PFSK-1 (cell line): ENCODE measurements around the gene PTPRM.

ENCODE experiments used
- FOXP2 ChIP-seq: optimal IDR thresholded peaks from 2 replicates; pipeline ENCODE3; 2011; ENCODE audit warnings: borderline replicate concordance, control low read depth, inconsistent platforms; ENCODE audit not compliant: insufficient read depth; ENCODE audit errors: extremely low read length, extremely low read depth
- POLR2AphosphoS5 ChIP-seq: IDR thresholded peaks from 2 replicates; pipeline ENCODE4 v1.6.1; 2012; ENCODE audit warnings: low read depth, mild to moderate bottlenecking, control low read depth, low read length, moderate library complexity
- REST ChIP-seq, 2 experiments: IDR thresholded peaks; 2 replicates each; pipeline versions ENCODE4 v1.6.1 to v1.8.0; 2011 to 2012; ENCODE audit warnings: low read depth in 2 of 2, low read length in 2 of 2, control low read depth in 1 of 2, inconsistent platforms in 1 of 2, mild to moderate bottlenecking in 1 of 2, moderate library complexity in 1 of 2; ENCODE audit not compliant: insufficient read depth in 1 of 2
- SIN3A ChIP-seq: IDR thresholded peaks from 2 replicates; pipeline ENCODE4 v1.6.1; 2012; ENCODE audit warnings: mild to moderate bottlenecking, low read length, moderate library complexity, borderline replicate concordance; ENCODE audit not compliant: insufficient read depth
- TAF1 ChIP-seq: IDR thresholded peaks from 2 replicates; pipeline ENCODE4 v1.6.1; 2012; ENCODE audit warnings: low read length, control low read depth, borderline replicate concordance; ENCODE audit not compliant: insufficient read depth

Gene PTPRM

GRCh38 chr18:8326763-8327394 lies 759.8 kb downstream of the PTPRM start:
- no peak for TF ChIP-seq TAF1
- TF ChIP-seq POLR2AphosphoS5: no peak
- no peak for TF ChIP-seq SIN3A
- TF ChIP-seq REST (IDR thresholded peaks at IDR 0.05; ENCODE audit: insufficient read depth in 1 of 2, low read depth in 2 of 2, low read length in 2 of 2): no peak
- no peak for TF ChIP-seq FOXP2

GRCh38 chr18:8328126-8328525 lies 761.0 kb downstream of the PTPRM start:
- TF ChIP-seq SIN3A (no peak), POLR2AphosphoS5 (no peak), FOXP2 (no peak), TAF1 (no peak), REST (IDR thresholded peaks at IDR 0.05; ENCODE audit: insufficient read depth in 1 of 2, low read depth in 2 of 2, low read length in 2 of 2) (no peak)

- TF ChIP-seq REST (IDR thresholded peaks at IDR 0.05; ENCODE audit: insufficient read depth in 1 of 2, low read depth in 2 of 2, low read length in 2 of 2): no peak
Measured at GRCh38 chr18:8329186-8329771, 762.2 kb downstream of the PTPRM start.

GRCh38 chr18:8330575-8330974 lies 763.5 kb downstream of the PTPRM start:
- TF ChIP-seq POLR2AphosphoS5 (no peak), FOXP2 (no peak), TAF1 (no peak), SIN3A (no peak), REST (IDR thresholded peaks at IDR 0.05; ENCODE audit: insufficient read depth in 1 of 2, low read depth in 2 of 2, low read length in 2 of 2) (no peak)

GRCh38 chr18:8332286-8332685 lies 765.2 kb downstream of the PTPRM start:
- TF ChIP-seq POLR2AphosphoS5: no peak
- no peak for TF ChIP-seq FOXP2
- no peak for TF ChIP-seq TAF1
- TF ChIP-seq REST (IDR thresholded peaks at IDR 0.05; ENCODE audit: insufficient read depth in 1 of 2, low read depth in 2 of 2, low read length in 2 of 2): no peak
